B cell (primary cell): ENCODE data around the gene BHLHE41. TPM values are rescaled to one million over a fixed set of nuclear protein-coding genes. Genes with fewer than 3 reads are reported as not detected.

Experiments used
- ATAC-seq: fragments of 200-7000 bp; cut with Tn5 transposase; one replicate; pipeline ENCODE4 v1.10.0; 2021; ENCODE audit warnings: low read depth, mild to moderate bottlenecking, moderate number of reproducible peaks, moderate library complexity
- CTCF ChIA-PET: fragments of 350-600 bp; sonication (Branson Sonifier 250); formaldehyde crosslinking; loops from one replicate; lab custom pipeline; 2021; ENCODE audit warnings: antibody characterized with exemption, inconsistent platforms; lab: Charles Lee
- POLR2A ChIA-PET: fragments of 350-600 bp; sonication (Branson Sonifier 250); formaldehyde crosslinking; loops from one replicate; lab custom pipeline; 2021; ENCODE audit warnings: antibody characterized with exemption; lab: Charles Lee
- DNase-seq: peaks from one replicate; pipeline ENCODE4 v3.0.0; 2013
- H2AFZ ChIP-seq: 2 replicates; pipeline ENCODE4 v1.6.1; 2012; ENCODE audit warnings: mild to moderate bottlenecking, low read depth, low read length; ENCODE audit not compliant: insufficient read depth, poor library complexity, severe bottlenecking
- H3K27ac ChIP-seq, 2 donors: 1 replicate in 1 of 2; 2 replicates in 1 of 2; pipeline ENCODE4 v1.5.1; 2012 to 2013; ENCODE audit warnings: low read length in 2 of 2, mild to moderate bottlenecking in 2 of 2, moderate library complexity in 1 of 2
- H3K27me3 ChIP-seq, 4 experiments: fragments of 200-600 bp in 1 of 4; sonication (generic) in 1 of 4; replicated peaks in 1 of 4; 1 replicate in 2 of 4; 2 replicates in 2 of 4; pipeline versions ENCODE4 v1.6.1 to v1.7.0; 2013 to 2016; ENCODE audit warnings: low read length in 3 of 4, mild to moderate bottlenecking in 2 of 4, mixed read lengths in 1 of 4, moderate library complexity in 1 of 4; ENCODE audit not compliant: insufficient read depth in 4 of 4, control insufficient read depth in 3 of 4; ENCODE audit errors: control extremely low read depth in 1 of 4
- H3K36me3 ChIP-seq, 2 experiments: replicated peaks in 1 of 2; 1 replicate in 1 of 2; 2 replicates in 1 of 2; pipeline versions ENCODE4 v1.6.1 to v1.7.1; 2013; ENCODE audit warnings: low read length in 1 of 2; ENCODE audit not compliant: insufficient read depth in 2 of 2, control insufficient read depth in 1 of 2; ENCODE audit errors: control extremely low read depth in 1 of 2, extremely low read depth in 1 of 2
- H3K4me1 ChIP-seq, 2 donors: fragments of 200-600 bp in 1 of 2; sonication (generic) in 1 of 2; 1 replicate in 1 of 2; 2 replicates in 1 of 2; pipeline versions ENCODE4 v1.5.1 to v1.6.1; 2013 to 2017; ENCODE audit warnings: low read length in 2 of 2; ENCODE audit not compliant: control insufficient read depth in 2 of 2, insufficient read depth in 2 of 2
- H3K4me2 ChIP-seq: replicated peaks from 2 replicates; pipeline ENCODE3; 2012; ENCODE audit warnings: mild to moderate bottlenecking, low read depth, low read length; ENCODE audit not compliant: poor library complexity, severe bottlenecking
- H3K4me3 ChIP-seq, 5 experiments: fragments of 200-600 bp in 1 of 5; sonication (generic) in 1 of 5; 1 replicate in 3 of 5; 2 replicates in 2 of 5; pipeline versions ENCODE4 v1.5.1 to v1.7.0; 2011 to 2016; ENCODE audit warnings: low read length in 4 of 5, mild to moderate bottlenecking in 4 of 5, low read depth in 2 of 5, control low read depth in 1 of 5, moderate library complexity in 1 of 5; ENCODE audit not compliant: insufficient read depth in 1 of 5; ENCODE audit errors: control extremely low read depth in 1 of 5, extremely low read depth in 1 of 5
- H3K79me2 ChIP-seq: fragments of 200-600 bp; sonication (generic); one replicate; pipeline ENCODE4 v1.6.0; 2016; ENCODE audit warnings: low read length; ENCODE audit not compliant: control insufficient read depth, insufficient read depth
- H3K9ac ChIP-seq: fragments of 200-600 bp; sonication (generic); 2 replicates; pipeline ENCODE4 v1.6.1; 2017; ENCODE audit warnings: mild to moderate bottlenecking, low read length, moderate library complexity
- H3K9me3 ChIP-seq, 3 donors: one replicate each; pipeline versions ENCODE4 v1.6.1 to v1.7.1; 2013; ENCODE audit warnings: low read length in 2 of 3; ENCODE audit not compliant: control insufficient read depth in 2 of 3, insufficient read depth in 1 of 3; ENCODE audit errors: control extremely low read depth in 1 of 3
- H4K20me1 ChIP-seq: 2 replicates; pipeline ENCODE4 v1.6.0; 2012; ENCODE audit warnings: mild to moderate bottlenecking, low read length; ENCODE audit not compliant: insufficient read depth, control insufficient read depth, poor library complexity, severe bottlenecking
- H3K27ac Mint-ChIP-seq: one replicate; pipeline ENCODE4 v1.8.0; 2021; ENCODE audit warnings: mixed read lengths
- H3K27me3 Mint-ChIP-seq: one replicate; pipeline ENCODE4 v1.8.0; 2021; ENCODE audit warnings: mixed read lengths
- H3K4me1 Mint-ChIP-seq: one replicate; pipeline ENCODE4 v1.8.0; 2021; ENCODE audit warnings: mixed read lengths
- H3K4me3 Mint-ChIP-seq: one replicate; pipeline ENCODE4 v1.8.0; 2021; ENCODE audit warnings: mixed read lengths
- H3K9me3 Mint-ChIP-seq: one replicate; pipeline ENCODE4 v1.8.0; 2022; ENCODE audit warnings: mixed read lengths; ENCODE audit not compliant: insufficient read depth
- CTCF ChIP-seq: fragments of 200-600 bp; IDR thresholded peaks from one replicate; pipeline ENCODE4 v1.8.0; 2022; ENCODE audit warnings: antibody characterized with exemption, mild to moderate bottlenecking
- EZH2 ChIP-seq: IDR thresholded peaks from 2 replicates; pipeline ENCODE4 v1.6.1; 2012; ENCODE audit warnings: borderline replicate concordance, low read depth, mild to moderate bottlenecking, moderate library complexity, low read length; ENCODE audit not compliant: insufficient read depth, poor library complexity, severe bottlenecking
- WGBS: methylation state at CpG from one replicate; pipeline ENCODE4 v1.1.5; 2013; ENCODE audit warnings: missing lambda C conversion rate; ENCODE audit not compliant: insufficient coverage; 5-methylcytosine and 5-hydroxymethylcytosine counted together
- intact Hi-C: fragments of 100-400 bp; cut with micrococcal nuclease; formaldehyde crosslinking; loops from one replicate; pipeline ENCODE4 v1.10.0; 2022
- polyA plus RNA-seq: library from polyadenylated mRNA; depleted of rRNA; stranded (reverse); fragments of >200 nt; gene quantifications from 2 replicates; pipeline ENCODE4 v1.2.3, GENCODE V29; 2012
- total RNA-seq, 2 donors: library from RNA; stranded (reverse); fragments of 120-200 nt in 1 of 2; gene quantifications; 1 replicate in 1 of 2; 2 replicates in 1 of 2; pipeline versions ENCODE4 v1.2.3 to v1.2.4, GENCODE V29; 2013 to 2022

The BHLHE41 gene
- total and polyA plus RNA-seq, 2 donors (not counting 1 experiment from before 2014, with no cell fraction given): 12.0 to 57.2 TPM

- no peaks in the 10 kb centered on the region for H3K4me1 ChIP-seq
- H3K36me3 ChIP-seq: no peaks in the 10 kb centered on the region
- no peak overlapping the region for H3K4me2 ChIP-seq
- Mint-ChIP-seq H3K4me3 (no peak overlapping the region), H3K9me3 (no peaks in the 10 kb centered on the region), H3K27ac (no peak overlapping the region), H3K4me1 (no peaks in the 10 kb centered on the region), H3K27me3 (no peaks in the 10 kb centered on the region)
- no peak overlapping the region for H2AFZ ChIP-seq
- WGBS: 73% methylated on average over 3 of the region's 5 CpGs
- H3K27me3 ChIP-seq: no peaks in the 10 kb centered on the region
- ATAC-seq: no peak
- H3K9ac ChIP-seq: no peak overlapping the region
- DNase-seq: no peak
- POLR2A ChIA-PET: no interaction called here
- CTCF ChIA-PET: no interaction called here
- no peak overlapping the region for H3K4me3 ChIP-seq
- no peak overlapping the region for H3K27ac ChIP-seq
- H4K20me1 ChIP-seq: no peaks in the 10 kb centered on the region
- H3K9me3 ChIP-seq: no peaks in the 10 kb centered on the region
- TF ChIP-seq CTCF: no peak
- TF ChIP-seq EZH2: no peak
- H3K79me2 ChIP-seq: no peaks in the 10 kb centered on the region
- intact Hi-C loops: no loop called here
These were observed 21.9 kb downstream of the BHLHE41 start for GRCh38 chr12:26102953-26103352.

- POLR2A ChIA-PET: no interaction called here
- CTCF ChIA-PET: interaction anchor here (0.9 to 3.0 kb wide), 3 partner anchors 17 to 512 kb away, joined by 3 to 9 read pairs (median 6); no protein-coding TSS in a partner anchor
These were observed 23.1 kb downstream of the BHLHE41 start for GRCh38 chr12:26101763-26102162.

More at GRCh38 chr12:26101763-26102162, 23.1 kb downstream of the BHLHE41 start:
- no peaks in the 10 kb centered on the region for H3K9me3 ChIP-seq
- H4K20me1 ChIP-seq: no peaks in the 10 kb centered on the region
- no peak overlapping the region for H2AFZ ChIP-seq
- Mint-ChIP-seq H3K9me3 (no peaks in the 10 kb centered on the region), H3K4me1 (no peaks in the 10 kb centered on the region), H3K27me3 (no peaks in the 10 kb centered on the region), H3K4me3 (no peak overlapping the region), H3K27ac (no peak overlapping the region)
- 100% methylated on average over 2 of the region's 4 CpGs for WGBS
- no peaks in the 10 kb centered on the region for H3K4me1 ChIP-seq
- H3K4me3 ChIP-seq: no peak overlapping the region
- no peak overlapping the region for H3K9ac ChIP-seq
- TF ChIP-seq CTCF: no peak
- no peak for TF ChIP-seq EZH2
- no peak overlapping the region for H3K27ac ChIP-seq
- ATAC-seq (no peak), DNase-seq (no peak)
- no peaks in the 10 kb centered on the region for H3K79me2 ChIP-seq
- intact Hi-C loops: no loop called here
- no peak overlapping the region for H3K4me2 ChIP-seq
- H3K27me3 ChIP-seq: no peaks in the 10 kb centered on the region
- no peaks in the 10 kb centered on the region for H3K36me3 ChIP-seq
